H7 (cell line): ENCODE results near the gene CHORDC1. TPM values are rescaled to one million over a fixed set of nuclear protein-coding genes. Genes with fewer than 3 reads are reported as not detected.
"Not testable (repeated sequence)": the region's sequence is repeated elsewhere in the genome, so short reads cannot be mapped to it uniquely, and the experiment has no call there.

Experiments used
- DNase-seq: peaks from one replicate; pipeline ENCODE4 v3.0.0; 2012
- H3K27me3 ChIP-seq: 2 replicates; pipeline ENCODE4 v1.6.0; 2011; ENCODE audit warnings: mild to moderate bottlenecking, low read length; ENCODE audit not compliant: control insufficient read depth, insufficient read depth
- H3K36me3 ChIP-seq: replicated peaks from 2 replicates; pipeline ENCODE4 v1.5.1; 2011; ENCODE audit warnings: low read length; ENCODE audit not compliant: control insufficient read depth, insufficient read depth
- H3K4me3 ChIP-seq: 2 replicates; pipeline ENCODE4 v1.5.1; 2011; ENCODE audit warnings: low read depth, mild to moderate bottlenecking, control low read depth, low read length, moderate library complexity; ENCODE audit not compliant: insufficient read depth
- total RNA-seq: library from RNA; depleted of rRNA; stranded (reverse); fragments of >200 nt; shearing (Covaris generic); gene quantifications from 2 replicates; pipeline ENCODE4 v1.2.3, GENCODE V29; 2014; rRNA removed

CHORDC1 gene
- 23.7 and 29.1 TPM in 2 replicates for total RNA-seq

GRCh38 chr11:90222459-90223247, at the start of gene CHORDC1:
Gene CHORDC1, minus strand, starts transcription at chr11:90223049. Its CDS starts 95 bp downstream, at chr11:90222954.
- DNase-seq: peak; percentile 85
- Histone ChIP-seq H3K27me3 (no peaks in the 10 kb centered on the region), H3K4me3 (peak within 1 kb of the TSS; percentile 81), H3K36me3 (no peaks in the 10 kb centered on the region)

GRCh38 chr11:90257158-90257525, 34.3 kb upstream of the CHORDC1 start:
- Histone ChIP-seq H3K27me3 (no peaks in the 10 kb centered on the region), H3K36me3 (no peaks in the 10 kb centered on the region)
- DNase-seq: no peak

GRCh38 chr11:90256404-90257157, 33.7 kb upstream of the CHORDC1 start:
- no peak for DNase-seq
- Histone ChIP-seq H3K27me3 (no peaks in the 10 kb centered on the region), H3K4me3 (no peak overlapping the region), H3K36me3 (no peaks in the 10 kb centered on the region)

More at GRCh38 chr11:90257158-90257525, 34.3 kb upstream of the CHORDC1 start:
- no peak overlapping the region for H3K4me3 ChIP-seq

GRCh38 chr11:90254065-90254464, 31.2 kb upstream of the CHORDC1 start:
- no peak overlapping the region for H3K4me3 ChIP-seq
- no peaks in the 10 kb centered on the region for H3K27me3 ChIP-seq
- no peak for DNase-seq
- H3K36me3 ChIP-seq: no peaks in the 10 kb centered on the region

- no peak for DNase-seq
- Histone ChIP-seq H3K36me3 (no peaks in the 10 kb centered on the region), H3K27me3 (no peaks in the 10 kb centered on the region), H3K4me3 (no peak overlapping the region)
Observed at GRCh38 chr11:90252053-90252452, 29.2 kb upstream of the CHORDC1 start.

GRCh38 chr11:90251599-90251998, 28.8 kb upstream of the CHORDC1 start:
- no peaks in the 10 kb centered on the region for H3K36me3 ChIP-seq
- DNase-seq: no peak
- no peaks in the 10 kb centered on the region for H3K27me3 ChIP-seq
- H3K4me3 ChIP-seq: no peak overlapping the region

- Histone ChIP-seq H3K27me3 (no peaks in the 10 kb centered on the region), H3K36me3 (no peaks in the 10 kb centered on the region), H3K4me3 (no peak overlapping the region)
- no peak for DNase-seq
Observed at GRCh38 chr11:90250970-90251369, 28.1 kb upstream of the CHORDC1 start.

GRCh38 chr11:90246468-90246867, 23.6 kb upstream of the CHORDC1 start:
- DNase-seq: no peak
- no peaks in the 10 kb centered on the region for H3K36me3 ChIP-seq

GRCh38 chr11:90243534-90243933, 20.7 kb upstream of the CHORDC1 start:
- peak; percentile 28 for DNase-seq
- no peak overlapping the region for H3K4me3 ChIP-seq
- no peaks in the 10 kb centered on the region for H3K36me3 ChIP-seq
- H3K27me3 ChIP-seq: no peaks in the 10 kb centered on the region

More at GRCh38 chr11:90246468-90246867, 23.6 kb upstream of the CHORDC1 start:
- Histone ChIP-seq H3K4me3 (no peak overlapping the region), H3K27me3 (no peaks in the 10 kb centered on the region)

- peak; percentile 10 for DNase-seq
- Histone ChIP-seq H3K36me3 (no peaks in the 10 kb centered on the region), H3K27me3 (no peaks in the 10 kb centered on the region), H3K4me3 (no peak overlapping the region)
Observed at GRCh38 chr11:90242894-90243416, 20.1 kb upstream of the CHORDC1 start.

GRCh38 chr11:90241414-90241813, 18.6 kb upstream of the CHORDC1 start:
- H3K4me3 ChIP-seq: no peak overlapping the region
- H3K36me3 ChIP-seq: no peaks in the 10 kb centered on the region
- no peak for DNase-seq
- no peaks in the 10 kb centered on the region for H3K27me3 ChIP-seq

- not testable (repeated sequence) for H3K36me3 ChIP-seq, H3K27me3 ChIP-seq, DNase-seq
- H3K4me3 ChIP-seq: peak overlapping the region; percentile 19; the same call in 1 of the 2 replicates
Observed at GRCh38 chr11:90239967-90240636, 17.3 kb upstream of the CHORDC1 start.

- no peak for DNase-seq
- Histone ChIP-seq H3K36me3 (no peaks in the 10 kb centered on the region), H3K27me3 (no peaks in the 10 kb centered on the region), H3K4me3 (no peak overlapping the region)
Observed at GRCh38 chr11:90237004-90237403, 14.2 kb upstream of the CHORDC1 start.

GRCh38 chr11:90235526-90235925, 12.7 kb upstream of the CHORDC1 start:
- DNase-seq: no peak
- Histone ChIP-seq H3K4me3 (no peak overlapping the region), H3K27me3 (no peaks in the 10 kb centered on the region), H3K36me3 (no peaks in the 10 kb centered on the region)
